Colonic mucosa (tissue), 4 donors: ENCODE results near the gene APOBEC3C. TPM values are rescaled to one million over a fixed set of nuclear protein-coding genes. Genes with fewer than 3 reads are reported as not detected.
"Not testable (repeated sequence)": the region's sequence is repeated elsewhere in the genome, so short reads cannot be mapped to it uniquely, and the experiment has no call there.

Experiments used
- DNase-seq: peaks from one replicate; pipeline ENCODE4 v3.0.0-alpha.2; 2020
- H3K27ac ChIP-seq: fragments of 200-600 bp; one replicate; pipeline ENCODE4 v1.8.0; 2021
- H3K27me3 ChIP-seq: fragments of 200-600 bp; one replicate; pipeline ENCODE4 v1.8.0; 2021
- H3K36me3 ChIP-seq: fragments of 200-600 bp; one replicate; pipeline ENCODE4 v1.8.0; 2021
- H3K4me1 ChIP-seq: fragments of 200-600 bp; one replicate; pipeline ENCODE4 v1.8.0; 2021; ENCODE audit warnings: mild to moderate bottlenecking
- H3K4me3 ChIP-seq: fragments of 200-600 bp; one replicate; pipeline ENCODE4 v1.8.0; 2021
- H3K9ac ChIP-seq, 2 donors: one replicate each; pipeline ENCODE4 v1.7.0; 2013; ENCODE audit warnings: control low read depth in 2 of 2, low read depth in 2 of 2, low read length in 2 of 2
- H3K9me3 ChIP-seq: fragments of 200-600 bp; one replicate; pipeline ENCODE4 v1.8.0; 2021
- CTCF ChIP-seq: fragments of 200-600 bp; IDR thresholded peaks from one replicate; pipeline ENCODE4 v1.8.0; 2022; ENCODE audit warnings: antibody characterized with exemption, mild to moderate bottlenecking
- intact Hi-C: fragments of 100-400 bp; cut with DNase I; formaldehyde crosslinking; loops from one replicate; pipeline ENCODE4 v1.14.1; 2022
- total RNA-seq, 2 donors: library from RNA; stranded (reverse); fragmentation: NEBNext Ultra II Directional in 1 of 2; extraction: Animal tissue kit (Norgen Biotek cat#: 25700) in 1 of 2; gene quantifications; one replicate each; pipeline ENCODE4 v1.2.1, GENCODE V29; 2021
- donor health status: healthy.
- donor health status: DM: no; HTN: no; CAD: no.
- donor health status: DM: no; HTN: no; CAD: no.

Gene APOBEC3C
- total RNA-seq, 2 donors from 2014 or later = 13.5 to 49.0 TPM

GRCh38 chr22:38987171-38987895, 26.7 kb upstream of the APOBEC3C start:
- Histone ChIP-seq H3K4me1 (no peaks in the 10 kb centered on the region), H3K36me3 (no peaks in the 10 kb centered on the region), H3K9me3 (no peaks in the 10 kb centered on the region), H3K9ac (no peak overlapping the region), H3K27me3 (no peaks in the 10 kb centered on the region), H3K27ac (no peak overlapping the region), H3K4me3 (no peak overlapping the region)
- TF ChIP-seq CTCF = no peak
- no peak for DNase-seq
- intact Hi-C loops = no loop called here

- no peaks in the 10 kb centered on the region for H3K27me3 ChIP-seq
- no peak for TF ChIP-seq CTCF
- no peak for DNase-seq
- intact Hi-C loops = no loop called here
- no peaks in the 10 kb centered on the region for H3K9me3 ChIP-seq
- no peaks in the 10 kb centered on the region for H3K4me1 ChIP-seq
- no peak overlapping the region for H3K4me3 ChIP-seq
- no peaks in the 10 kb centered on the region for H3K36me3 ChIP-seq
- H3K9ac ChIP-seq = no peak overlapping the region
- no peak overlapping the region for H3K27ac ChIP-seq
Measured at GRCh38 chr22:38989466-38989865, 24.6 kb upstream of the APOBEC3C start.

- H3K27ac ChIP-seq, H3K9me3 ChIP-seq, H3K4me1 ChIP-seq, H3K36me3 ChIP-seq, intact Hi-C loops, H3K27me3 ChIP-seq, H3K9ac ChIP-seq, H3K4me3 ChIP-seq: not testable (repeated sequence)
- DNase-seq = peak; percentile 52
Measured at GRCh38 chr22:38992871-38993371, 21.1 kb upstream of the APOBEC3C start.

GRCh38 chr22:38996105-38996504, 18.0 kb upstream of the APOBEC3C start:
- no peaks in the 10 kb centered on the region for H3K36me3 ChIP-seq
- H3K27me3 ChIP-seq = no peaks in the 10 kb centered on the region
- H3K27ac ChIP-seq = no peak overlapping the region
- intact Hi-C loops = no loop called here
- no peak for DNase-seq
- H3K9me3 ChIP-seq = no peaks in the 10 kb centered on the region
- no peak overlapping the region for H3K4me3 ChIP-seq
- no peaks in the 10 kb centered on the region for H3K4me1 ChIP-seq
- no peak for TF ChIP-seq CTCF
- no peak overlapping the region for H3K9ac ChIP-seq

- no peak for TF ChIP-seq CTCF
- H3K4me1 ChIP-seq = no peaks in the 10 kb centered on the region
- no peak overlapping the region for H3K27ac ChIP-seq
- H3K9me3 ChIP-seq = no peaks in the 10 kb centered on the region
- no peaks in the 10 kb centered on the region for H3K27me3 ChIP-seq
- no peak overlapping the region for H3K4me3 ChIP-seq
- H3K9ac ChIP-seq = no peak overlapping the region
- no peaks in the 10 kb centered on the region for H3K36me3 ChIP-seq
- intact Hi-C loops = no loop called here
- DNase-seq = no peak
Measured at GRCh38 chr22:38997518-38997917, 16.5 kb upstream of the APOBEC3C start.

- peak; percentile 60 for TF ChIP-seq CTCF
- intact Hi-C loops = loop anchor here (2.0 to 5.0 kb wide), 2 partner anchors 76 to 134 kb away; no protein-coding TSS in a partner anchor
- Histone ChIP-seq H3K27ac (no peak overlapping the region), H3K4me1 (peaks cover 4% of the 10 kb centered on the region), H3K36me3 (no peaks in the 10 kb centered on the region), H3K9ac (no peak overlapping the region), H3K9me3 (no peaks in the 10 kb centered on the region), H3K27me3 (no peaks in the 10 kb centered on the region), H3K4me3 (no peak overlapping the region)
- DNase-seq = peak; percentile 70
Measured at GRCh38 chr22:39003165-39003638, 10.9 kb upstream of the APOBEC3C start.
